Measurements from ENCODE around the gene ACKR4.

GRCh38 chr3:132638706-132639105, 41.6 kb downstream of the ACKR4 start:
- TF ChIP-seq CTCF (IDR thresholded peaks at IDR 0.05; ENCODE audit: low read depth, low read length, poor library complexity, severe bottlenecking) (no peak), EZH2phosphoT487 (IDR thresholded peaks at IDR 0.05; ENCODE audit: borderline replicate concordance, low read length) (no peak)
